Astrocyte (in vitro differentiated cells and primary cell): ENCODE results near the gene ATP6V1B1. TPM values are rescaled to one million over a fixed set of nuclear protein-coding genes. Genes with fewer than 3 reads are reported as not detected.

Source experiments
- DNase-seq: peaks from one replicate; pipeline ENCODE4 v3.0.0-alpha.2; 2010; ENCODE audit warnings: low read depth
- FAIRE-seq: peaks from 2 replicates; lab custom pipeline; 2011; peaks lifted over from hg19 to GRCh38; lab: Jason Lieb, UNC
- H2AFZ ChIP-seq: 2 replicates; pipeline ENCODE4 v1.6.0; 2012; ENCODE audit warnings: low read depth, low read length, inconsistent platforms
- H3K27ac ChIP-seq: 2 replicates; pipeline ENCODE4 v1.5.1; 2011; ENCODE audit warnings: low read depth, low read length, inconsistent platforms
- H3K27me3 ChIP-seq: 2 replicates; pipeline ENCODE4 v1.6.0; 2011; ENCODE audit warnings: low read length, inconsistent platforms; ENCODE audit not compliant: insufficient read depth
- H3K36me3 ChIP-seq: 2 replicates; pipeline ENCODE4 v1.5.1; 2011; ENCODE audit warnings: low read length, inconsistent platforms; ENCODE audit not compliant: insufficient read depth
- H3K4me1 ChIP-seq: 2 replicates; pipeline ENCODE4 v1.5.1; 2011; ENCODE audit warnings: low read length, inconsistent platforms; ENCODE audit not compliant: insufficient read depth
- H3K4me2 ChIP-seq: 2 replicates; pipeline ENCODE4 v1.6.0; 2012; ENCODE audit warnings: low read length, inconsistent platforms
- H3K4me3 ChIP-seq: 2 replicates; pipeline ENCODE4 v1.5.1; 2011; ENCODE audit warnings: low read depth, mild to moderate bottlenecking, low read length, inconsistent platforms; ENCODE audit not compliant: insufficient read depth
- H3K79me2 ChIP-seq: 2 replicates; pipeline ENCODE4 v1.6.0; 2012; ENCODE audit warnings: mild to moderate bottlenecking, low read length, inconsistent platforms; ENCODE audit not compliant: insufficient read depth
- H3K9ac ChIP-seq: 2 replicates; pipeline ENCODE4 v1.6.0; 2012; ENCODE audit warnings: mild to moderate bottlenecking, low read length, inconsistent platforms
- H3K9me3 ChIP-seq: 2 replicates; pipeline ENCODE4 v1.5.1; 2012; ENCODE audit warnings: low read depth, mild to moderate bottlenecking, low read length, inconsistent platforms; ENCODE audit not compliant: insufficient read depth
- H4K20me1 ChIP-seq: 2 replicates; pipeline ENCODE4 v1.6.0; 2012; ENCODE audit warnings: low read length, inconsistent platforms; ENCODE audit not compliant: insufficient read depth
- H3K27ac Mint-ChIP-seq: one replicate; pipeline ENCODE4 v1.8.0; 2021; ENCODE audit warnings: mild to moderate bottlenecking, mixed read lengths; ENCODE audit not compliant: unreplicated experiment
- H3K27me3 Mint-ChIP-seq: one replicate; pipeline ENCODE4 v1.8.0; 2021; ENCODE audit warnings: low read depth, mixed read lengths; ENCODE audit not compliant: unreplicated experiment
- H3K36me3 Mint-ChIP-seq: one replicate; pipeline ENCODE4 v1.8.0; 2021; ENCODE audit warnings: low read depth, mixed read lengths; ENCODE audit not compliant: unreplicated experiment
- H3K4me1 Mint-ChIP-seq: one replicate; pipeline ENCODE4 v1.8.0; 2021; ENCODE audit warnings: low read depth, mixed read lengths; ENCODE audit not compliant: unreplicated experiment
- H3K4me3 Mint-ChIP-seq: one replicate; pipeline ENCODE4 v1.8.0; 2021; ENCODE audit warnings: mild to moderate bottlenecking, moderate library complexity, mixed read lengths; ENCODE audit not compliant: unreplicated experiment
- H3K9me3 Mint-ChIP-seq: one replicate; pipeline ENCODE4 v1.8.0; 2021; ENCODE audit warnings: mild to moderate bottlenecking, mixed read lengths; ENCODE audit not compliant: unreplicated experiment
- EZH2 ChIP-seq: IDR thresholded peaks from 2 replicates; pipeline ENCODE4 v1.6.1; 2012; ENCODE audit warnings: mild to moderate bottlenecking, low read length, inconsistent platforms; ENCODE audit not compliant: insufficient read depth
- total RNA-seq: library from RNA; stranded (reverse); gene quantifications from 2 replicates; pipeline ENCODE4 v1.2.1, GENCODE V29; 2021
- TF ChIP-seq, protein P1 (sequence below): IDR thresholded peaks from 2 replicates; pipeline ENCODE4 v1.5.1; 2011; ENCODE audit warnings: low read depth, mild to moderate bottlenecking, inconsistent platforms, low read length, moderate library complexity; ENCODE audit not compliant: insufficient read depth

Gene ATP6V1B1
- total RNA-seq, 1 donor from 2014 or later = not detected

DNA sequence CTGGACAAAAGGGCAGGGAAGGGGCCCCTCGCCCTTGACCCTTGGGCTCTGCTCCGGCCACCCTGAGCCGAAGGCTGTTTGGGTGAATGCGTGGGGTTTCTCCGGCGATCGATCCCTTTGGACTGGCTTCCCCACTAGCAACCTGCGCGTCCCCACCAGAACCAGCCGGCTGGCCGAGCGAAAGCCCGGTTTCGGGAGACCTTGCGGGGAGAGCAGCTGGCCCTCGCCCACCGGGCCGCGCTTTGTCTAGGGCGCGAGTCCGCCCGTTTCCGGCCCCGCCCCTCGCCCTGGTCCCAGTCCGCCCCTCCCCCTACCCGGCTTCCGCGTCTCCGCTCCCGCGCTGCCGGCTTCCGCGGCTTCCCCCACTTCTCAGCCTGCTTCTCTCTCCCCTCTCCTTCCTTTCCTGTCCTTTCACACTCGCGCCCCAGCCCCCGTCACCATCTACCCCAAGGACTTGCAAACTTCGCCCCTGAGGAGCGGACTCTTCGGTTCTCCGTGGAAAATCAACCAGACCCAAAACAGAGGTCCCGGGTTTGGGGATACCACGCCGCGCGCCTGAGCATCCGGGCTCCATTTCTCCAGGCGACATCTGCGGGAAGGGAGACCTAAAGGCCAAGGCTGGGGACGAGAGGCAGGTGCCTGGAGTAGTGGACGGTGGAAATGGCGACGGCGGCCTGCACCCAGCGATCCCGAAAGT is 48.0 kb upstream of the ATP6V1B1 start:
- Histone ChIP-seq H3K4me3 (peak overlapping the region; percentile 23), H3K36me3 (no peaks in the 10 kb centered on the region), H3K4me2 (peak overlapping the region; percentile 74), H3K9me3 (peaks cover 3% of the 10 kb centered on the region), H3K9ac (no peak overlapping the region), H4K20me1 (peaks cover 12% of the 10 kb centered on the region), H3K4me1 (peaks cover 4% of the 10 kb centered on the region), H3K79me2 (no peaks in the 10 kb centered on the region), H2AFZ (no peak overlapping the region), H3K27ac (no peak overlapping the region), H3K27me3 (peaks cover 95% of the 10 kb centered on the region)
- FAIRE-seq (no peak), DNase-seq (no peak)
- no peak overlapping the region for H3K27ac Mint-ChIP-seq
- H3K27me3 Mint-ChIP-seq = peaks cover 90% of the 10 kb centered on the region
- peaks cover 7% of the 10 kb centered on the region for H3K9me3 Mint-ChIP-seq
- H3K4me1 Mint-ChIP-seq = peaks cover 2% of the 10 kb centered on the region
- peak; percentile 67 for TF ChIP-seq EZH2
- TF ChIP-seq, protein P1, sequence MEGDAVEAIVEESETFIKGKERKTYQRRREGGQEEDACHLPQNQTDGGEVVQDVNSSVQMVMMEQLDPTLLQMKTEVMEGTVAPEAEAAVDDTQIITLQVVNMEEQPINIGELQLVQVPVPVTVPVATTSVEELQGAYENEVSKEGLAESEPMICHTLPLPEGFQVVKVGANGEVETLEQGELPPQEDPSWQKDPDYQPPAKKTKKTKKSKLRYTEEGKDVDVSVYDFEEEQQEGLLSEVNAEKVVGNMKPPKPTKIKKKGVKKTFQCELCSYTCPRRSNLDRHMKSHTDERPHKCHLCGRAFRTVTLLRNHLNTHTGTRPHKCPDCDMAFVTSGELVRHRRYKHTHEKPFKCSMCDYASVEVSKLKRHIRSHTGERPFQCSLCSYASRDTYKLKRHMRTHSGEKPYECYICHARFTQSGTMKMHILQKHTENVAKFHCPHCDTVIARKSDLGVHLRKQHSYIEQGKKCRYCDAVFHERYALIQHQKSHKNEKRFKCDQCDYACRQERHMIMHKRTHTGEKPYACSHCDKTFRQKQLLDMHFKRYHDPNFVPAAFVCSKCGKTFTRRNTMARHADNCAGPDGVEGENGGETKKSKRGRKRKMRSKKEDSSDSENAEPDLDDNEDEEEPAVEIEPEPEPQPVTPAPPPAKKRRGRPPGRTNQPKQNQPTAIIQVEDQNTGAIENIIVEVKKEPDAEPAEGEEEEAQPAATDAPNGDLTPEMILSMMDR = no peak
- peaks cover 3% of the 10 kb centered on the region for H3K36me3 Mint-ChIP-seq
- no peak overlapping the region for H3K4me3 Mint-ChIP-seq

DNA sequence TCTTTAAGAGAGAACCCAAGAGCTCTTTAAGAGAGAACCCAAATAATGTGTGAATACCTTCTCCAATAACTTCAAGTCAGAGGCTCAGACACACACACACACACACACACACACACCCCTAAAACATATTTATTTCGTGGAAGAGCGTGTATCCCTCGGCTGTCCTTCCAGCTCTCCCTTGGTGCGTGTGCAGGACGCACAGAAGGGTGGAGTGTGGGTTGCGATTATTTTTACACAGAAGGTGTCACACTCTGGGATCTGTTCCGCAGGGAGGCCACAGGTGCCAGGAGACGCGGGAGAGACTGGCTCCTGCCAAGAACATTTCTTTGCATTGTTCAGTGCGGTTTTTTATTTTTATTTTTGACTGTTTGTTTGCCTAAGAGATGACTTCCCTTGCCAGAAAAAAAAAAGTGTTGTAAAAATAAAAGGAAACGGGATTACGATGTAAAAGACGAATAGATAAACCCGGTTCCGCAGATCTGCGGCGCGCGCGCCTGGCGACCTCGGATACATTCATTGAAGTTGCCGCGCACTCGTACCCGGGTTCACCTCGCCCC is 47.3 kb upstream of the ATP6V1B1 start:
- H3K79me2 ChIP-seq = no peaks in the 10 kb centered on the region
- peaks cover 12% of the 10 kb centered on the region for H4K20me1 ChIP-seq
- DNase-seq (no peak), FAIRE-seq (no peak)
- H3K9me3 ChIP-seq = no peaks in the 10 kb centered on the region
- H3K27ac Mint-ChIP-seq = no peak overlapping the region
- no peak overlapping the region for H3K4me3 Mint-ChIP-seq
- no peak overlapping the region for H3K27ac ChIP-seq
- TF ChIP-seq EZH2 = peak; percentile 31
- TF ChIP-seq, protein P1 = no peak
- peaks cover 97% of the 10 kb centered on the region for H3K27me3 ChIP-seq
- no peaks in the 10 kb centered on the region for H3K36me3 ChIP-seq
- peaks cover 90% of the 10 kb centered on the region for H3K27me3 Mint-ChIP-seq
- peaks cover 3% of the 10 kb centered on the region for H3K36me3 Mint-ChIP-seq
- H3K9me3 Mint-ChIP-seq = peaks cover 5% of the 10 kb centered on the region
- H2AFZ ChIP-seq = no peak overlapping the region
- no peak overlapping the region for H3K9ac ChIP-seq
- peaks cover 2% of the 10 kb centered on the region for H3K4me1 Mint-ChIP-seq
- H3K4me1 ChIP-seq = peaks cover 4% of the 10 kb centered on the region
- H3K4me2 ChIP-seq = peak overlapping the region; percentile 74
- no peak overlapping the region for H3K4me3 ChIP-seq
